GM12892 (cell line): ENCODE data around the gene GTF2H1.

Experiments
- POLR2A ChIP-seq: IDR thresholded peaks from 2 replicates; pipeline ENCODE4 v1.6.1; 2011; ENCODE audit warnings: low read depth, low read length, control low read depth
- POLR2AphosphoS5 ChIP-seq: IDR thresholded peaks from 2 replicates; pipeline ENCODE4 v1.6.1; 2011; ENCODE audit warnings: low read depth, low read length, control low read depth
- TAF1 ChIP-seq: IDR thresholded peaks from 2 replicates; pipeline ENCODE4 v1.6.1; 2011; ENCODE audit warnings: low read depth, mild to moderate bottlenecking, control low read depth, low read length, borderline replicate concordance

GRCh38 chr11:18375941-18376340 is 53.6 kb downstream of the GTF2H1 start:
- TF ChIP-seq POLR2A (no peak), TAF1 (no peak), POLR2AphosphoS5 (no peak)
